ENCODE results near the gene WNT5A.

Gene WNT5A

DNA sequence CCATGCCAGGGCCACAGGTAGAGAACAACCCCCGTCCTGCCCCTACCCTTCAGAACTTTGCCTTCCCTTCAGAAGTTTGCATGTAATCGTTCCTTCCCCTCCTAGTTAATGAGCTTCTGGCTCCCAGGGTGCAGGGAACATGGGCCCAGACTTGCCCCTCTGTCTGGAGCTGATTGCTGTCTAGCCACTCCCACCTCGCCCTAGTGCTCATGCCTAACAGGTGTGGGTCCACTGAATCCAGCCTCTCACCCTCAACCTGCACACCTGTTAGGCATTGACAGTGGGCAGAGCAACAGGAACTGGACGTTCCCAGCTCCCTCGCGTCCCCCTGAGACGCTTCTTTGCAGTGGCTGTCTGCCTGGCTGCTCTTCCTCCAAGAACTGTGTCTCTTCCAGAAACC, 40.3 kb downstream of the WNT5A start:
- no peak for DNase-seq (ENCODE audit: low read depth in 3 of 3)

DNA sequence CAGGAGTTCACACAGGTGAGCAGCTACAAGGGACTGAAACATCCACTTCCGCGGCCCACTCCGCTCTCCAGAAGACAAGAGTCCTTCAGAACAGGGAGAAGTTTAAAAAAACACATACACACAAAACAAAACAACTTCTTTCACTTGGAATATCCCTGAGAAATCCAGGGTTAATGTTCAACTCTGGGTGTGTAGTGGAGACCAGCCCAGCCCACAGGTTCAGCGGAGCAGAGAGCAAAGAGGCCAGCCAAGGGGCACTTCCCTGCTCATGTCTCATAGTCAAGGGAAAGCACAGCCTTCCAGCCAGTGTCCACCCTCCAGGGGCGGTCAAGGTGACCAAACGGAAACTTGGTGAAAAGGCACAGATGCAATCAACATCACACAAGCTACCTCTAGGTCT, 41.6 kb downstream of the WNT5A start:
- no peak for DNase-seq (ENCODE audit: low read depth in 3 of 3)

DNA sequence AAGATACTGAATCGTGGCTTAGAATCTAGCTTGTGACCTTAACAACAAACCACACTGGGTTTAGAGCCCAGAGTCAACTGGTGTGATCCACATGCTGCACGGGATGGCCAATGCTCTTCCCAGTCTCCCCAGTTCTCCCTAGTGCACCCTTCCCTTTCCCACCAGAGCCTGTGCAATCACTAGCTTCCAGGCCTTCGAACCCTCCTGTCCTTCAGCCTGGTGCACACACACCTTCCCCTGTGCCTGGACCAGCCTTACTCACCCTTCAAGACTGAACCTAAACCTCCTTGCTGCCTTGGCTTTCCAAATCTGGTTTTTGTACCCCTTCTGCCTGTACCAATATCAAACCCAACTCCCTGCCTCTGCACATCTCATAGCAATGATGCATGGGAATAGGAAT, 43.8 kb downstream of the WNT5A start:
- DNase-seq (ENCODE audit: low read depth in 3 of 3), result no peak

- no peak for DNase-seq (ENCODE audit: low read depth in 3 of 3)
Measured at GRCh38 chr3:55442861-55443260, 44.2 kb downstream of the WNT5A start.

- DNase-seq (ENCODE audit: low read depth in 3 of 3), result no peak
Measured at GRCh38 chr3:55441499-55441898, 45.6 kb downstream of the WNT5A start.

DNA sequence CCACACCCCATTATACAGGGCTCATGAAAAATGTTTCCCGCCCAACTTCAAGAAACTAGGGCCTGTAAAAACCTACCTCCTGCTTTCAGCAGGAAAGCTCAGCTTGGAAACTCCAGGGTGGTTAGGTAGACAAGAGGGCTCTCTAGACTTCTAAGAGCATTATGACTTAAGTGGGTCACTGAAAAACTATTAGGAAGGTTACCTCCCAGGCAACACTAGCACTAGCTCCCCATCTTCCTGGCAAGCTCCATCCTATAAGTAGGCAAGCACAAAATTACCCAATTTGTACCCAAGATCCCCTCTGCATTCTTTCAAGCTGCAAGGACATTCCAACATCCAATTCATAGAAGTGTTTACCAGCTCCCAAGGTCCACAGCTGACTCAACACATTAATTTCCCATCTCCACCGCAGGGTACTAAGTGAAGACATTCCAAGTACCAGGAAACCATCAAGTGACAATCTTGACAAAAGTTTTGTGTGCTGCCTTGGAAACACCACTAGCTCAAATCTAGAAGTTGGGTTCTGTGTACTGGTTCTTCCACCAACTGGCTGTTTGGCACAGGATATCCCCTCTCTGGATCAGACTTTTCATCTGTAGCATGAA, 46.9 kb downstream of the WNT5A start:
- no peak for DNase-seq (ENCODE audit: low read depth in 3 of 3)

- no peak for DNase-seq (ENCODE audit: low read depth in 3 of 3)
Measured at GRCh38 chr3:55439657-55440056, 47.4 kb downstream of the WNT5A start.

DNA sequence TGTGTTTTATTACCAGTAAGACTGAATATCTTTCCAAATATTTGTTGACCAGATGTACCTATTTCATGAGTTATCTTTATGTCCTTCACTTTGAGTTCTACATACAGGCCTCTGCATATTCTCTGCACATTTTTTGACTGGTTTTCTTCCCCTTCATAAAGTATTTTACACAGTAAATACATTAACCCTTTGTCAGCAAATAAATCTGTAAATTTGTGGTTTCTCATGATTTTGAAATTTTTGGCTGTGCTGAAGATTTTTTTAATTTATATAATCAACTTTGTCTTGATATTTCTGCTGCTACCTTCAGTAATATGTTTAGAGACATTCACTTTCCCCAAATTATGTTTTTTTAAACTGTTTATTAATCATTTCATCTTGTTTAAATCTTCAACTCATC, 50.5 kb downstream of the WNT5A start:
- DNase-seq (ENCODE audit: low read depth in 3 of 3), result no peak

DNA sequence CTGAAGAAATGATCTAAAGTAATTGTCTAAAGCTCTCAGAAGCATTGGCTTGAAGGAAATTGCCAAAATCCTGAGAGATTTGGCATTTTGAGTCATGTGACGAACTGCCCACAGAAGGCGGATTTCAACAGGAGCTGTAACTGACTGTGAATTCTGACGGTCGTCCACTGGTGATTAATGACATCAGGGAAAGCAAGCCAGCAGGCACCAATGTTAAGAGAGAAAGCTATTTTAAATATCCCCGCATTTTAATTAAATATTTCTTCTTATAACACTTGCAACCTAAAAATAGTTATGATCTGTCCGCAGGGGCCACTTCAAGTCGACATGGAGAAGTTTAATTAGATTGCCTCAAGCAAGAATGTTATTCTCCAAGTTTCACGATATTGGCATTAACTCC, 51.6 kb downstream of the WNT5A start:
- DNase-seq (ENCODE audit: low read depth in 3 of 3), result no peak

- no peak for DNase-seq (ENCODE audit: low read depth in 3 of 3)
Measured at GRCh38 chr3:55434789-55435188, 52.3 kb downstream of the WNT5A start.

GRCh38 chr3:55431041-55431440, 56.1 kb downstream of the WNT5A start:
- DNase-seq (ENCODE audit: low read depth in 3 of 3), result no peak

DNA sequence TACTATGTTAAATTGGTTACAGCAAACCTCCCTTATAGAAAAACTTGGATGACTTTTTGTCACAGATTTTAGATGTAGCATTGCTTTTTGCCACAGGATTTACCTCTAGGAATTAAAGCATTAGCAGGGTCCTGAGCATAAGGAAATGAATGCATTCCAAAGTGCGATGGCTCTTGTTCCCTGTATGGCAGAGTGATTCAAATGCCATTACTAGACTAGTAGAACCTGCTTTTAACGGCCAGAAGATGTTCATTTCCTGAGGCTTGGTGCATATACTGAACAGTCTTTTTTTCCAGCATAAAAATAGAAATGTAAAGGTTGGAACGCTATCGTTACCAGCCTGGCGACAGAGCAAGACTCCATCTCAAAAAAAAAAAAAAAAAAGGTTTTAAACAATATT, 59.4 kb downstream of the WNT5A start:
- no peak for DNase-seq (ENCODE audit: low read depth in 3 of 3)

GRCh38 chr3:55426486-55426885, 60.6 kb downstream of the WNT5A start:
- DNase-seq (ENCODE audit: low read depth in 3 of 3), result no peak

DNA sequence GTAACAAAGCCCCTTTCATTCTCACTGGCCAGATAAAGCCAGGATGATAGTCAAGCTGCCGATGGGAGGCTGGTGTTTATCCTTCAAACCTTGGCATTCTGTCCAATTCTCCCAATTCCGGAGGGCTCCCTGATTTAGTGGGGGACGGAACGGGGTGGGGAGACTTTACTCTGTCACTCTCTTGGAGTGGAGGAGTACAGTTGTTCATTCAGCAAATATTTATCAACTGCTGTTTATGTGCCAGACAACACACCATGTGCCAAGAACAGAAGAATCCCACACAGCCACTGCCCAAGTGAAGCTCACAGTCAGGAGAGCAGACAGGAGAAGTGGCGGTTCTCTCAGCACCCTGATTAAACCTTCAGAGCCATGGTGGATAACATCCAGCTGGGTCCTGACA, 63.3 kb downstream of the WNT5A start:
- no peak for DNase-seq (ENCODE audit: low read depth in 3 of 3)

DNA sequence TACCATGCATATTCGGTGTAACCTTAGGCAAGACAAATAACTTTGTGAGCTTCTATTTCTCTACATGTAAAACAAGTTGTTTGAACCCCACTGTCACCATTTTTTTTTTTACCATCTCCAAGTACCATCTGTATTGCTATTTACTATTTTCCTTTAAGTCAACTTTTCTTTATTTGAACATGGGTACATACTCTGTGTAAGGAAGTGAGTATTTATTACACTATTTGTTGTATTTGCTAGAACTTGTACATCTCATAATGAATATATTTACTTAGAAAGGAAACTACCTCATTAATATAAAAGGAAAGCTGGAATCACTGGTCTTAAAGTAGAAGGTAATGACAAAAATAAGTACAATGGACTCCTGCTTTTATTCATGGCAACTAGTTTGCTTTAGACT, 69.9 kb downstream of the WNT5A start:
- no peak for DNase-seq (ENCODE audit: low read depth in 3 of 3)

DNA sequence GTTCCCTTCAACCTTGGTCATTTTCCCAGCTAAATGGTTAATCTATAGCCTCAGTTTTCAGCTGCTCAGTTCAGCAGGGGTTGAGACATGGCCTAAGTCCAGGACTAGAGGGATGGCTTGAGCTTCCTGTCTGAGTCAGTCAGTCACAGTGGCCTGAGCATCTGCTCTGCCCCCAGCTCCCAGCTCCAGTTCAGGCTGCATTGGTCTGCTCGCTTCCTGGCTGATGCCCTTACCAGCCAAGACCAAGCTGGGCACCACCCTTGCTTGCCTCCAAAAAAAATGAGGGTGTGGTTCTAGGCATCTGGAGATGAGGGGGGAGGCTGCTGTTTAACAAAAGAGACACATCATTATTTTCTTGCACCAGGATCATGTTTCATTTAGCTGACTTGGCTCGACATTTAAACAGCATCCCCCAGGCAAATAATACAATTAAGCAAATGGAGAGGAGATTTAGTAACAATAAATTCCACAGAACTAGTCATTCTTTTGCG, 70.7 kb downstream of the WNT5A start:
- no peak for DNase-seq (ENCODE audit: low read depth in 3 of 3)

Data from stimulated activated CD4-positive, alpha-beta T cell treated with anti-CD3 and anti-CD28 coated beads, TNF-alpha, amount 100 ng/mL, for 4 hours (primary cell).